ENCODE data around the gene ZNF831. TPM values are rescaled to one million over a fixed set of nuclear protein-coding genes. Genes with fewer than 3 reads are reported as not detected.

Gene ZNF831
- total and polyA plus RNA-seq, 2 donors = 2.1 to 2.9 TPM

- H3K27me3 ChIP-seq (ENCODE audit: control insufficient read depth in 2 of 2, insufficient read depth in 1 of 2, low read length in 1 of 2) = no peaks in the 10 kb centered on the region
- no peaks in the 10 kb centered on the region for H3K36me3 ChIP-seq (ENCODE audit: control insufficient read depth in 2 of 2, insufficient read depth in 2 of 2, low read length in 1 of 2)
- peaks cover 0 to 1% of the 10 kb centered on the region in 2 donors for H3K9me3 ChIP-seq (ENCODE audit: control insufficient read depth in 2 of 2, insufficient read depth in 1 of 2, low read length in 1 of 2)
- H3K4me1 ChIP-seq (ENCODE audit: control insufficient read depth in 2 of 2, insufficient read depth in 2 of 2, low read length in 2 of 2) = peaks cover 0 to 2% of the 10 kb centered on the region in 2 donors
- H3K4me3 ChIP-seq (ENCODE audit: low read length in 2 of 2) = no peak overlapping the region
- no peak for DNase-seq (ENCODE audit: low read depth in 6 of 9, low spot score in 9 of 9)
- no peak overlapping the region for H3K27ac ChIP-seq (ENCODE audit: low read depth in 1 of 2, low read length in 1 of 2)
- 98% methylated on average over 8 of the region's 8 CpGs for WGBS
Observed at GRCh38 chr20:59171986-59172385, 8.4 kb downstream of the ZNF831 start.

GRCh38 chr20:59173938-59174491 lies 10.4 kb downstream of the ZNF831 start:
- H3K4me3 ChIP-seq (ENCODE audit: low read length in 2 of 2) = no peak overlapping the region
- WGBS = 90% methylated on average over 7 of the region's 7 CpGs
- no peaks in the 10 kb centered on the region for H3K27me3 ChIP-seq (ENCODE audit: control insufficient read depth in 2 of 2, insufficient read depth in 1 of 2, low read length in 1 of 2)
- peaks cover 0 to 2% of the 10 kb centered on the region in 2 donors for H3K4me1 ChIP-seq (ENCODE audit: control insufficient read depth in 2 of 2, insufficient read depth in 2 of 2, low read length in 2 of 2)
- DNase-seq (ENCODE audit: low read depth in 6 of 9, low spot score in 9 of 9) = no peak
- H3K27ac ChIP-seq (ENCODE audit: low read depth in 1 of 2, low read length in 1 of 2) = no peak overlapping the region
- peaks cover 0 to 1% of the 10 kb centered on the region in 2 donors for H3K9me3 ChIP-seq (ENCODE audit: control insufficient read depth in 2 of 2, insufficient read depth in 1 of 2, low read length in 1 of 2)
- no peaks in the 10 kb centered on the region for H3K36me3 ChIP-seq (ENCODE audit: control insufficient read depth in 2 of 2, insufficient read depth in 2 of 2, low read length in 1 of 2)

- Histone ChIP-seq H3K9me3 (ENCODE audit: control insufficient read depth in 2 of 2, insufficient read depth in 1 of 2, low read length in 1 of 2) (peaks cover 0 to 1% of the 10 kb centered on the region in 2 donors), H3K27me3 (ENCODE audit: control insufficient read depth in 2 of 2, insufficient read depth in 1 of 2, low read length in 1 of 2) (no peaks in the 10 kb centered on the region), H3K4me1 (ENCODE audit: control insufficient read depth in 2 of 2, insufficient read depth in 2 of 2, low read length in 2 of 2) (peaks cover 0 to 2% of the 10 kb centered on the region in 2 donors), H3K36me3 (ENCODE audit: control insufficient read depth in 2 of 2, insufficient read depth in 2 of 2, low read length in 1 of 2) (no peaks in the 10 kb centered on the region), H3K4me3 (ENCODE audit: low read length in 2 of 2) (no peak overlapping the region), H3K27ac (ENCODE audit: low read depth in 1 of 2, low read length in 1 of 2) (no peak overlapping the region)
- 15% methylated on average over 1 of the region's 1 CpG for WGBS
- no peak for DNase-seq (ENCODE audit: low read depth in 6 of 9, low spot score in 9 of 9)
Observed at GRCh38 chr20:59175002-59175401, 11.4 kb downstream of the ZNF831 start.

GRCh38 chr20:59175861-59176260 lies 12.2 kb downstream of the ZNF831 start:
- DNase-seq (ENCODE audit: low read depth in 6 of 9, low spot score in 9 of 9) = no peak
- no peaks in the 10 kb centered on the region for H3K27me3 ChIP-seq (ENCODE audit: control insufficient read depth in 2 of 2, insufficient read depth in 1 of 2, low read length in 1 of 2)
- no peak overlapping the region for H3K4me3 ChIP-seq (ENCODE audit: low read length in 2 of 2)
- H3K36me3 ChIP-seq (ENCODE audit: control insufficient read depth in 2 of 2, insufficient read depth in 2 of 2, low read length in 1 of 2) = no peaks in the 10 kb centered on the region
- WGBS = 96% methylated on average over 2 of the region's 2 CpGs
- H3K27ac ChIP-seq (ENCODE audit: low read depth in 1 of 2, low read length in 1 of 2) = no peak overlapping the region
- H3K4me1 ChIP-seq (ENCODE audit: control insufficient read depth in 2 of 2, insufficient read depth in 2 of 2, low read length in 2 of 2) = peaks cover 0 to 2% of the 10 kb centered on the region in 2 donors
- peaks cover 0 to 1% of the 10 kb centered on the region in 2 donors for H3K9me3 ChIP-seq (ENCODE audit: control insufficient read depth in 2 of 2, insufficient read depth in 1 of 2, low read length in 1 of 2)

- Histone ChIP-seq H3K27ac (ENCODE audit: low read depth in 1 of 2, low read length in 1 of 2) (no peak overlapping the region), H3K4me3 (ENCODE audit: low read length in 2 of 2) (no peak overlapping the region), H3K27me3 (ENCODE audit: control insufficient read depth in 2 of 2, insufficient read depth in 1 of 2, low read length in 1 of 2) (no peaks in the 10 kb centered on the region), H3K9me3 (ENCODE audit: control insufficient read depth in 2 of 2, insufficient read depth in 1 of 2, low read length in 1 of 2) (peaks cover 0 to 1% of the 10 kb centered on the region in 2 donors), H3K4me1 (ENCODE audit: control insufficient read depth in 2 of 2, insufficient read depth in 2 of 2, low read length in 2 of 2) (peaks cover 0 to 2% of the 10 kb centered on the region in 2 donors), H3K36me3 (ENCODE audit: control insufficient read depth in 2 of 2, insufficient read depth in 2 of 2, low read length in 1 of 2) (no peaks in the 10 kb centered on the region)
- WGBS = 97% methylated on average over 5 of the region's 5 CpGs
- no peak for DNase-seq (ENCODE audit: low read depth in 6 of 9, low spot score in 9 of 9)
Observed at GRCh38 chr20:59176812-59177211, 13.2 kb downstream of the ZNF831 start.

- Histone ChIP-seq H3K4me1 (ENCODE audit: control insufficient read depth in 2 of 2, insufficient read depth in 2 of 2, low read length in 2 of 2) (peaks cover 6 to 7% of the 10 kb centered on the region in 2 donors), H3K9me3 (ENCODE audit: control insufficient read depth in 2 of 2, insufficient read depth in 1 of 2, low read length in 1 of 2) (peaks cover 0 to 1% of the 10 kb centered on the region in 2 donors), H3K27ac (ENCODE audit: low read depth in 1 of 2, low read length in 1 of 2) (no peak overlapping the region), H3K27me3 (ENCODE audit: control insufficient read depth in 2 of 2, insufficient read depth in 1 of 2, low read length in 1 of 2) (no peaks in the 10 kb centered on the region), H3K36me3 (ENCODE audit: control insufficient read depth in 2 of 2, insufficient read depth in 2 of 2, low read length in 1 of 2) (no peaks in the 10 kb centered on the region), H3K4me3 (ENCODE audit: low read length in 2 of 2) (no peak overlapping the region)
- no peak for DNase-seq (ENCODE audit: low read depth in 6 of 9, low spot score in 9 of 9)
- WGBS = 92% methylated on average over 13 of the region's 13 CpGs
Observed at GRCh38 chr20:59177266-59178250, 13.9 kb downstream of the ZNF831 start.

GRCh38 chr20:59178983-59179595 lies 15.5 kb downstream of the ZNF831 start:
- H3K36me3 ChIP-seq (ENCODE audit: control insufficient read depth in 2 of 2, insufficient read depth in 2 of 2, low read length in 1 of 2) = no peaks in the 10 kb centered on the region
- no peak overlapping the region for H3K27ac ChIP-seq (ENCODE audit: low read depth in 1 of 2, low read length in 1 of 2)
- DNase-seq (ENCODE audit: low read depth in 6 of 9, low spot score in 9 of 9) = no peak
- 96% methylated on average over 10 of the region's 10 CpGs for WGBS
- no peaks in the 10 kb centered on the region for H3K27me3 ChIP-seq (ENCODE audit: control insufficient read depth in 2 of 2, insufficient read depth in 1 of 2, low read length in 1 of 2)
- peaks cover 9 to 12% of the 10 kb centered on the region in 2 donors for H3K4me1 ChIP-seq (ENCODE audit: control insufficient read depth in 2 of 2, insufficient read depth in 2 of 2, low read length in 2 of 2)
- no peak overlapping the region for H3K4me3 ChIP-seq (ENCODE audit: low read length in 2 of 2)
- no peaks in the 10 kb centered on the region for H3K9me3 ChIP-seq (ENCODE audit: control insufficient read depth in 2 of 2, insufficient read depth in 1 of 2, low read length in 1 of 2)

GRCh38 chr20:59179988-59180387 lies 16.4 kb downstream of the ZNF831 start:
- WGBS = 97% methylated on average over 5 of the region's 5 CpGs
- DNase-seq (ENCODE audit: low read depth in 6 of 9, low spot score in 9 of 9) = no peak
- Histone ChIP-seq H3K36me3 (ENCODE audit: control insufficient read depth in 2 of 2, insufficient read depth in 2 of 2, low read length in 1 of 2) (no peaks in the 10 kb centered on the region), H3K27ac (ENCODE audit: low read depth in 1 of 2, low read length in 1 of 2) (no peak overlapping the region), H3K27me3 (ENCODE audit: control insufficient read depth in 2 of 2, insufficient read depth in 1 of 2, low read length in 1 of 2) (no peaks in the 10 kb centered on the region), H3K4me1 (ENCODE audit: control insufficient read depth in 2 of 2, insufficient read depth in 2 of 2, low read length in 2 of 2) (peaks cover 9 to 11% of the 10 kb centered on the region in 2 donors), H3K9me3 (ENCODE audit: control insufficient read depth in 2 of 2, insufficient read depth in 1 of 2, low read length in 1 of 2) (no peaks in the 10 kb centered on the region), H3K4me3 (ENCODE audit: low read length in 2 of 2) (no peak overlapping the region)

- WGBS = 96% methylated on average over 2 of the region's 2 CpGs
- H3K27me3 ChIP-seq (ENCODE audit: control insufficient read depth in 2 of 2, insufficient read depth in 1 of 2, low read length in 1 of 2) = no peaks in the 10 kb centered on the region
- no peak for DNase-seq (ENCODE audit: low read depth in 6 of 9, low spot score in 9 of 9)
- no peaks in the 10 kb centered on the region for H3K36me3 ChIP-seq (ENCODE audit: control insufficient read depth in 2 of 2, insufficient read depth in 2 of 2, low read length in 1 of 2)
- H3K9me3 ChIP-seq (ENCODE audit: control insufficient read depth in 2 of 2, insufficient read depth in 1 of 2, low read length in 1 of 2) = peaks cover 0 to 2% of the 10 kb centered on the region in 2 donors
- peaks cover 9 to 10% of the 10 kb centered on the region in 2 donors for H3K4me1 ChIP-seq (ENCODE audit: control insufficient read depth in 2 of 2, insufficient read depth in 2 of 2, low read length in 2 of 2)
- no peak overlapping the region for H3K4me3 ChIP-seq (ENCODE audit: low read length in 2 of 2)
- no peak overlapping the region for H3K27ac ChIP-seq (ENCODE audit: low read depth in 1 of 2, low read length in 1 of 2)
Observed at GRCh38 chr20:59181936-59182335, 18.3 kb downstream of the ZNF831 start.
